SK-N-SH treated with all-trans-retinoic acid at 6 μM for 48 hours (cell line): ENCODE data around the gene SEC14L1.

ENCODE experiments used
- ATAC-seq: fragments of 200-7000 bp; cut with Tn5 transposase; 3 replicates; pipeline ENCODE4 v1.9.1; 2020; ENCODE audit warnings: mild to moderate bottlenecking, moderate library complexity
- ARNTL ChIP-seq: fragments of 450-650 bp; formaldehyde crosslinking; IDR thresholded peaks from 2 replicates; pipeline ENCODE4 v1.5.0; 2020; ENCODE audit warnings: low read depth, mild to moderate bottlenecking, moderate library complexity, borderline replicate concordance
- BACH2 ChIP-seq: fragments of 250-450 bp; sonication (Bioruptor Pico); IDR thresholded peaks from 2 replicates; pipeline ENCODE4 v1.9.0; 2021; ENCODE audit warnings: mild to moderate bottlenecking, borderline replicate concordance
- CREB5 ChIP-seq: fragments of 250-450 bp; sonication (Bioruptor Pico); IDR thresholded peaks from 2 replicates; pipeline ENCODE4 v1.5.1; 2020; ENCODE audit warnings: low read depth, mild to moderate bottlenecking, moderate library complexity
- CSDC2 ChIP-seq: fragments of 250-450 bp; sonication (Bioruptor Pico); IDR thresholded peaks from 2 replicates; pipeline ENCODE4 v1.5.0; 2020; ENCODE audit warnings: mild to moderate bottlenecking, moderate library complexity
- CSRNP3 ChIP-seq: fragments of 250-450 bp; sonication (Bioruptor Pico); IDR thresholded peaks from 2 replicates; pipeline ENCODE4 v1.5.1; 2021; ENCODE audit warnings: mild to moderate bottlenecking, moderate library complexity
- ESRRG ChIP-seq: fragments of 250-450 bp; sonication (Bioruptor Pico); IDR thresholded peaks from 2 replicates; pipeline ENCODE4 v1.6.1; 2021; ENCODE audit warnings: mild to moderate bottlenecking
- GLIS3 ChIP-seq: fragments of 250-450 bp; sonication (Bioruptor Pico); IDR thresholded peaks from 2 replicates; pipeline ENCODE4 v1.5.0; 2020; ENCODE audit warnings: mild to moderate bottlenecking, moderate library complexity
- ISL1 ChIP-seq: fragments of 250-450 bp; sonication (Bioruptor Pico); IDR thresholded peaks from 2 replicates; pipeline ENCODE4 v2.1.2; 2022; ENCODE audit warnings: mild to moderate bottlenecking, moderate library complexity
- OSR1 ChIP-seq: fragments of 250-450 bp; sonication (Bioruptor Pico); IDR thresholded peaks from 2 replicates; pipeline ENCODE4 v1.8.0; 2022; ENCODE audit warnings: moderate library complexity, mild to moderate bottlenecking, inconsistent platforms
- PATZ1 ChIP-seq: fragments of 250-450 bp; sonication (Bioruptor Pico); IDR thresholded peaks from 2 replicates; pipeline ENCODE4 v1.8.0; 2020; ENCODE audit warnings: mild to moderate bottlenecking, moderate library complexity, borderline replicate concordance
- POU6F1 ChIP-seq: fragments of 250-450 bp; sonication (Bioruptor Pico); IDR thresholded peaks from 2 replicates; pipeline ENCODE4 v1.8.0; 2021; ENCODE audit warnings: low read depth, mild to moderate bottlenecking, moderate library complexity, borderline replicate concordance
- PPARA ChIP-seq: fragments of 250-450 bp; sonication (Bioruptor Pico); IDR thresholded peaks from 2 replicates; pipeline ENCODE4 v1.5.0; 2020; ENCODE audit warnings: mild to moderate bottlenecking, borderline replicate concordance
- RARB ChIP-seq: fragments of 250-450 bp; sonication (Bioruptor Pico); IDR thresholded peaks from 2 replicates; pipeline ENCODE4 v1.8.0; 2021; ENCODE audit warnings: mild to moderate bottlenecking, moderate library complexity
- SNAI2 ChIP-seq: fragments of 250-450 bp; sonication (Bioruptor Pico); IDR thresholded peaks from 2 replicates; pipeline ENCODE4 v1.5.0; 2020; ENCODE audit warnings: mild to moderate bottlenecking, moderate library complexity
- TCF4 ChIP-seq: fragments of 250-450 bp; sonication (Bioruptor Pico); IDR thresholded peaks from 2 replicates; pipeline ENCODE4 v1.8.0; 2021; ENCODE audit warnings: mild to moderate bottlenecking, moderate library complexity, borderline replicate concordance
- TOX ChIP-seq: fragments of 250-450 bp; sonication (Bioruptor Pico); IDR thresholded peaks from 2 replicates; pipeline ENCODE4 v1.8.0; 2021; ENCODE audit warnings: mild to moderate bottlenecking, moderate library complexity, borderline replicate concordance
- TSHZ2 ChIP-seq: fragments of 250-450 bp; sonication (Bioruptor Pico); IDR thresholded peaks from 2 replicates; pipeline ENCODE4 v1.5.0; 2020; ENCODE audit warnings: mild to moderate bottlenecking, moderate library complexity
- ZC3H10 ChIP-seq: fragments of 250-450 bp; sonication (Bioruptor Pico); IDR thresholded peaks from 2 replicates; pipeline ENCODE4 v1.5.1; 2021; ENCODE audit warnings: mild to moderate bottlenecking, moderate library complexity
- ZFP30 ChIP-seq: fragments of 450-650 bp; formaldehyde crosslinking; IDR thresholded peaks from 2 replicates; pipeline ENCODE4 v1.5.0; 2022; ENCODE audit warnings: mild to moderate bottlenecking, moderate library complexity
- ZNF565 ChIP-seq: fragments of 450-650 bp; formaldehyde crosslinking; conservative IDR thresholded peaks from 2 replicates; pipeline ENCODE4 v1.5.0; 2020; ENCODE audit warnings: low read depth, mild to moderate bottlenecking, moderate library complexity
- ZNF70 ChIP-seq: fragments of 450-650 bp; formaldehyde crosslinking; IDR thresholded peaks from 2 replicates; pipeline ENCODE4 v1.5.0; 2020; ENCODE audit warnings: mild to moderate bottlenecking, moderate library complexity

Gene SEC14L1

GRCh38 chr17:77223642-77224420 lies 83.1 kb downstream of the SEC14L1 start:
- ATAC-seq, result no peak
- TF ChIP-seq ESRRG (CRISPR knock-in tag) (no peak), ZNF565 (CRISPR knock-in tag) (no peak), BACH2 (CRISPR knock-in tag) (no peak), ZNF70 (CRISPR knock-in tag) (no peak), POU6F1 (no peak), TOX (CRISPR knock-in tag) (no peak), CREB5 (CRISPR knock-in tag) (no peak), ZFP30 (CRISPR knock-in tag) (no peak), CSDC2 (CRISPR knock-in tag) (no peak), SNAI2 (CRISPR knock-in tag) (no peak), ISL1 (CRISPR knock-in tag) (no peak), RARB (CRISPR knock-in tag) (no peak), PPARA (no peak), TCF4 (CRISPR knock-in tag) (no peak), PATZ1 (no peak), CSRNP3 (CRISPR knock-in tag) (no peak), ZC3H10 (no peak)

GRCh38 chr17:77225265-77225664 lies 84.5 kb downstream of the SEC14L1 start:
- ATAC-seq, result no peak
- TF ChIP-seq BACH2 (CRISPR knock-in tag) (no peak), GLIS3 (CRISPR knock-in tag) (no peak), ESRRG (CRISPR knock-in tag) (no peak), ZNF565 (CRISPR knock-in tag) (no peak), PATZ1 (no peak), ZC3H10 (no peak), ZFP30 (CRISPR knock-in tag) (no peak), CSDC2 (CRISPR knock-in tag) (no peak), TOX (CRISPR knock-in tag) (no peak), ISL1 (CRISPR knock-in tag) (no peak), CREB5 (CRISPR knock-in tag) (no peak), OSR1 (CRISPR knock-in tag) (no peak), ZNF70 (CRISPR knock-in tag) (no peak), RARB (CRISPR knock-in tag) (no peak), TCF4 (CRISPR knock-in tag) (no peak), CSRNP3 (CRISPR knock-in tag) (no peak), POU6F1 (no peak), ARNTL (CRISPR knock-in tag) (no peak), TSHZ2 (CRISPR knock-in tag) (no peak), PPARA (no peak)
